Vagina (tissue), 2 donors: ENCODE measurements around the gene MAML3. TPM values are rescaled to one million over a fixed set of nuclear protein-coding genes. Genes with fewer than 3 reads are reported as not detected.

ENCODE experiments used
- DNase-seq, 2 donors: peaks; one replicate each; pipeline ENCODE4 v3.0.0-alpha.2; 2017; ENCODE audit errors: extremely low spot score in 2 of 2
- H3K27ac ChIP-seq: fragments of 200-600 bp; sonication (generic); one replicate; pipeline ENCODE4 v1.5.1; 2019
- H3K27me3 ChIP-seq: fragments of 200-600 bp; sonication (generic); one replicate; pipeline ENCODE4 v1.5.1; 2019
- H3K36me3 ChIP-seq, 2 donors: fragments of 200-600 bp; sonication (generic); one replicate each; pipeline ENCODE4 v1.5.1; 2017 to 2019
- H3K4me1 ChIP-seq: fragments of 200-600 bp; sonication (generic); one replicate; pipeline ENCODE4 v1.5.1; 2019
- H3K4me3 ChIP-seq, 2 donors: fragments of 200-600 bp; sonication (generic); 1 replicate in 1 of 2; 2 replicates in 1 of 2; pipeline ENCODE4 v1.5.1; 2016 to 2019
- H3K9me3 ChIP-seq: fragments of 200-600 bp; sonication (generic); one replicate; pipeline ENCODE4 v1.5.1; 2019
- POLR2A ChIP-seq, 2 donors: fragments of 450-650 bp; IDR thresholded peaks; one replicate each; pipeline ENCODE4 v1.6.1; 2017; ENCODE audit warnings: antibody characterized with exemption in 2 of 2, mild to moderate bottlenecking in 2 of 2, moderate library complexity in 2 of 2
- POLR2AphosphoS5 ChIP-seq, 2 donors: sonication (generic); formaldehyde crosslinking; IDR thresholded peaks; one replicate each; pipeline ENCODE4 v1.9.0; 2017; ENCODE audit warnings: antibody characterized with exemption in 2 of 2, mild to moderate bottlenecking in 2 of 2, low read depth in 1 of 2; ENCODE audit not compliant: insufficient read depth in 1 of 2
- intact Hi-C: fragments of 100-400 bp; cut with DNase I; formaldehyde crosslinking; loops from one replicate; pipeline ENCODE4 v1.15.1; 2023
- total RNA-seq: library from RNA; depleted of rRNA; stranded (reverse); fragments of >200 nt; gene quantifications from one replicate; pipeline ENCODE4 v1.2.3, GENCODE V29; 2016
- TF ChIP-seq, protein P1 (sequence below), 3 experiments: fragments of 450-650 bp in 2 of 3; fragments of 200-600 bp in 1 of 3; sonication (generic) in 1 of 3; IDR thresholded peaks; one replicate each; pipeline ENCODE4 v1.5.1; 2017 to 2019; ENCODE audit warnings: antibody characterized with exemption in 3 of 3, mild to moderate bottlenecking in 2 of 3, moderate library complexity in 2 of 3

Gene MAML3
- total RNA-seq, 1 donor from 2014 or later, result 16.2 TPM

DNA sequence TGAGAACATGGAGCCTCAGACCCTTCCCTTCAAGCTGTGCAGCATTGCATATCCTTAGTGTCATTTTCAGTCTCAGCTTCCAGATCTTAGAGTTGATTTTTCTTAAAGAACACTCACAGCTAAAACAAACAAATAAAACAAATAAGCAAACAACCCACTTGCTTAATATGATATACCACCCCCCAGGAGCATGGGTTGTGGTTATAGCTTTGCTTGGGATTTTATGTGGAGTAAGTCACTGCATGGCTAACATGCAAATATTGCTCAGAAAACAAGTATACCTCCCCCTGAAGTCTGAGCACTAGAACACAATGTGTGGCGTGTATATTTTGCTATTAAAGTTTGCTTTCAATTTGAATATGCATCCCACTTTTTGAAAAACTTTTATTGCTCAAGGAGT, 409.8 kb downstream of the MAML3 start:
- intact Hi-C loops, result no loop called here
- DNase-seq, result no peak
- no peak for TF ChIP-seq POLR2AphosphoS5 (IDR thresholded peaks at IDR 0.05; ENCODE audit: insufficient read depth in 1 of 2, low read depth in 1 of 2)
- no peaks in the 10 kb centered on the region for H3K36me3 ChIP-seq
- no peak overlapping the region for H3K4me3 ChIP-seq
- no peaks in the 10 kb centered on the region for H3K27me3 ChIP-seq
- H3K9me3 ChIP-seq, result no peaks in the 10 kb centered on the region
- no peak overlapping the region for H3K27ac ChIP-seq
- peaks cover 22% of the 10 kb centered on the region for H3K4me1 ChIP-seq

DNA sequence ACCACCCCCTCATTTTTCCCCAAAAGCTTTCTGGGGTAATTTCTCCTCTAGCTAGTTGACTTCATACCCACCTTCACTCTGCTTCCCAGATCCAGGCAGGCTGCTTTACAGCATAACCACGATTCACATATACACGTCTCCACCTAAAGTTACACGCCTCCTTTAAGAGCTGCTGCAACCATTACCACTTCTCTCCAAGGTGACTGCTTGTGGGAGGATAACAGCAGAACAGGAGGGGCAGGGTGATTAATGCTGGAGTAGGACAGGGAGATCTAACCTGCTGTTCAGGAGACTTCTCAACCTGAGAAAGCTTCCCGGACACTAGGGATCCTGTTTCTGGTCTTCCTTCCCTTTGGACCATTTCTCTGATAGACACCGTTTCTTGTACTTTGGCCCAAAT, 411.0 kb downstream of the MAML3 start:
- Histone ChIP-seq H3K27ac (no peak overlapping the region), H3K9me3 (no peaks in the 10 kb centered on the region), H3K4me1 (peaks cover 22% of the 10 kb centered on the region), H3K27me3 (no peaks in the 10 kb centered on the region), H3K36me3 (no peaks in the 10 kb centered on the region), H3K4me3 (no peak overlapping the region)
- TF ChIP-seq, protein P1, sequence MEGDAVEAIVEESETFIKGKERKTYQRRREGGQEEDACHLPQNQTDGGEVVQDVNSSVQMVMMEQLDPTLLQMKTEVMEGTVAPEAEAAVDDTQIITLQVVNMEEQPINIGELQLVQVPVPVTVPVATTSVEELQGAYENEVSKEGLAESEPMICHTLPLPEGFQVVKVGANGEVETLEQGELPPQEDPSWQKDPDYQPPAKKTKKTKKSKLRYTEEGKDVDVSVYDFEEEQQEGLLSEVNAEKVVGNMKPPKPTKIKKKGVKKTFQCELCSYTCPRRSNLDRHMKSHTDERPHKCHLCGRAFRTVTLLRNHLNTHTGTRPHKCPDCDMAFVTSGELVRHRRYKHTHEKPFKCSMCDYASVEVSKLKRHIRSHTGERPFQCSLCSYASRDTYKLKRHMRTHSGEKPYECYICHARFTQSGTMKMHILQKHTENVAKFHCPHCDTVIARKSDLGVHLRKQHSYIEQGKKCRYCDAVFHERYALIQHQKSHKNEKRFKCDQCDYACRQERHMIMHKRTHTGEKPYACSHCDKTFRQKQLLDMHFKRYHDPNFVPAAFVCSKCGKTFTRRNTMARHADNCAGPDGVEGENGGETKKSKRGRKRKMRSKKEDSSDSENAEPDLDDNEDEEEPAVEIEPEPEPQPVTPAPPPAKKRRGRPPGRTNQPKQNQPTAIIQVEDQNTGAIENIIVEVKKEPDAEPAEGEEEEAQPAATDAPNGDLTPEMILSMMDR (IDR thresholded peaks at IDR 0.05), result no peak
- TF ChIP-seq POLR2AphosphoS5 (IDR thresholded peaks at IDR 0.05; ENCODE audit: insufficient read depth in 1 of 2, low read depth in 1 of 2), result no peak
- no peak for TF ChIP-seq POLR2A (IDR thresholded peaks at IDR 0.05)
- intact Hi-C loops, result no loop called here
- no peak for DNase-seq

- H3K36me3 ChIP-seq, result no peaks in the 10 kb centered on the region
- DNase-seq, result peak; percentile 94
- intact Hi-C loops, result no loop called here
- no peaks in the 10 kb centered on the region for H3K27me3 ChIP-seq
- no peaks in the 10 kb centered on the region for H3K9me3 ChIP-seq
- no peak overlapping the region for H3K4me3 ChIP-seq
- TF ChIP-seq, protein P1 (IDR thresholded peaks at IDR 0.05), result peak in 1 of 3 experiments; percentile 39
- TF ChIP-seq POLR2AphosphoS5 (IDR thresholded peaks at IDR 0.05; ENCODE audit: insufficient read depth in 1 of 2, low read depth in 1 of 2), result peak; percentile 71 to 97
- no peak for TF ChIP-seq POLR2A (IDR thresholded peaks at IDR 0.05)
- H3K4me1 ChIP-seq, result peaks cover 31% of the 10 kb centered on the region
- H3K27ac ChIP-seq, result peak overlapping the region; percentile 87
Measured at GRCh38 chr4:139740531-139741041, 413.4 kb downstream of the MAML3 start.

GRCh38 chr4:139740121-139740520, 413.9 kb downstream of the MAML3 start:
- intact Hi-C loops, result no loop called here
- DNase-seq, result peak in 1 of 2 donors; percentile 91
- peak overlapping the region; percentile 87 for H3K27ac ChIP-seq
- H3K4me3 ChIP-seq, result no peak overlapping the region
- no peaks in the 10 kb centered on the region for H3K27me3 ChIP-seq
- H3K4me1 ChIP-seq, result peaks cover 35% of the 10 kb centered on the region
- no peaks in the 10 kb centered on the region for H3K36me3 ChIP-seq
- TF ChIP-seq POLR2AphosphoS5 (IDR thresholded peaks at IDR 0.05; ENCODE audit: insufficient read depth in 1 of 2, low read depth in 1 of 2), result no peak
- no peak for TF ChIP-seq POLR2A (IDR thresholded peaks at IDR 0.05)
- TF ChIP-seq, protein P1 (IDR thresholded peaks at IDR 0.05), result no peak
- H3K9me3 ChIP-seq, result no peaks in the 10 kb centered on the region

- H3K4me1 ChIP-seq, result peaks cover 44% of the 10 kb centered on the region
Measured at GRCh38 chr4:139738846-139739613, 415.0 kb downstream of the MAML3 start.

More at GRCh38 chr4:139738846-139739613, 415.0 kb downstream of the MAML3 start:
- intact Hi-C loops, result loop anchor here (5.0 kb wide), 1 partner anchor 413 kb away; the partner anchor contains the start of gene MAML3
- Histone ChIP-seq H3K4me3 (no peak overlapping the region), H3K27me3 (no peaks in the 10 kb centered on the region), H3K36me3 (no peaks in the 10 kb centered on the region), H3K27ac (no peak overlapping the region), H3K9me3 (no peaks in the 10 kb centered on the region)
- DNase-seq, result peak in 1 of 2 donors; percentile 9
- TF ChIP-seq POLR2A (IDR thresholded peaks at IDR 0.05), result no peak
- TF ChIP-seq, protein P1 (IDR thresholded peaks at IDR 0.05), result no peak
- no peak for TF ChIP-seq POLR2AphosphoS5 (IDR thresholded peaks at IDR 0.05; ENCODE audit: insufficient read depth in 1 of 2, low read depth in 1 of 2)
